Left ventricle myocardium inferior (tissue), 1 donor: ENCODE results near the gene AHR. TPM values are rescaled to one million over a fixed set of nuclear protein-coding genes. Genes with fewer than 3 reads are reported as not detected.

Experiments
- DNase-seq: peaks from one replicate; pipeline ENCODE4 v3.0.0-alpha.2; 2020
- H3K27ac ChIP-seq: fragments of 200-600 bp; replicated peaks from 2 replicates; pipeline ENCODE4 v1.8.0; 2021
- H3K27me3 ChIP-seq: fragments of 200-600 bp; 2 replicates; pipeline ENCODE4 v1.8.0; 2021; ENCODE audit warnings: low read depth
- H3K36me3 ChIP-seq: fragments of 200-600 bp; 2 replicates; pipeline ENCODE4 v1.8.0; 2021
- H3K4me1 ChIP-seq: fragments of 200-600 bp; 2 replicates; pipeline ENCODE4 v1.8.0; 2021
- H3K4me3 ChIP-seq: fragments of 200-600 bp; 2 replicates; pipeline ENCODE4 v1.8.0; 2021; ENCODE audit warnings: mild to moderate bottlenecking, moderate library complexity
- H3K9me3 ChIP-seq: fragments of 200-600 bp; replicated peaks from 2 replicates; pipeline ENCODE4 v1.8.0; 2021
- intact Hi-C: fragments of 100-400 bp; cut with micrococcal nuclease; formaldehyde crosslinking; loops from one replicate; pipeline ENCODE4 v1.11.0; 2022
- total RNA-seq: library from RNA; stranded (reverse); fragmentation: NEBNext Ultra II Directional; extraction: Animal tissue kit (Norgen Biotek cat#: 25700); gene quantifications from one replicate; pipeline ENCODE4 v1.2.1, GENCODE V29; 2021
- TF ChIP-seq, protein P1 (sequence below): fragments of 200-600 bp; IDR thresholded peaks from 2 replicates; pipeline ENCODE4 v1.8.0; 2021; ENCODE audit warnings: antibody characterized with exemption, mild to moderate bottlenecking, borderline replicate concordance
- donor health status: DM: no; HTN: yes; CAD: no; lungs with severe emphysema.

AHR gene
- total RNA-seq, 1 donor from 2014 or later: 24.9 TPM

- no peak for DNase-seq
- H3K4me3 ChIP-seq: no peak overlapping the region
- H3K27me3 ChIP-seq: no peaks in the 10 kb centered on the region
- intact Hi-C loops: no loop called here
- H3K9me3 ChIP-seq: no peaks in the 10 kb centered on the region
- TF ChIP-seq, protein P1, sequence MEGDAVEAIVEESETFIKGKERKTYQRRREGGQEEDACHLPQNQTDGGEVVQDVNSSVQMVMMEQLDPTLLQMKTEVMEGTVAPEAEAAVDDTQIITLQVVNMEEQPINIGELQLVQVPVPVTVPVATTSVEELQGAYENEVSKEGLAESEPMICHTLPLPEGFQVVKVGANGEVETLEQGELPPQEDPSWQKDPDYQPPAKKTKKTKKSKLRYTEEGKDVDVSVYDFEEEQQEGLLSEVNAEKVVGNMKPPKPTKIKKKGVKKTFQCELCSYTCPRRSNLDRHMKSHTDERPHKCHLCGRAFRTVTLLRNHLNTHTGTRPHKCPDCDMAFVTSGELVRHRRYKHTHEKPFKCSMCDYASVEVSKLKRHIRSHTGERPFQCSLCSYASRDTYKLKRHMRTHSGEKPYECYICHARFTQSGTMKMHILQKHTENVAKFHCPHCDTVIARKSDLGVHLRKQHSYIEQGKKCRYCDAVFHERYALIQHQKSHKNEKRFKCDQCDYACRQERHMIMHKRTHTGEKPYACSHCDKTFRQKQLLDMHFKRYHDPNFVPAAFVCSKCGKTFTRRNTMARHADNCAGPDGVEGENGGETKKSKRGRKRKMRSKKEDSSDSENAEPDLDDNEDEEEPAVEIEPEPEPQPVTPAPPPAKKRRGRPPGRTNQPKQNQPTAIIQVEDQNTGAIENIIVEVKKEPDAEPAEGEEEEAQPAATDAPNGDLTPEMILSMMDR: no peak
- H3K27ac ChIP-seq: no peak overlapping the region
- peaks cover 73% of the 10 kb centered on the region for H3K36me3 ChIP-seq
- H3K4me1 ChIP-seq: peaks cover 29% of the 10 kb centered on the region
Measured at GRCh38 chr7:17328641-17329040, 30.2 kb downstream of the AHR start.

DNA sequence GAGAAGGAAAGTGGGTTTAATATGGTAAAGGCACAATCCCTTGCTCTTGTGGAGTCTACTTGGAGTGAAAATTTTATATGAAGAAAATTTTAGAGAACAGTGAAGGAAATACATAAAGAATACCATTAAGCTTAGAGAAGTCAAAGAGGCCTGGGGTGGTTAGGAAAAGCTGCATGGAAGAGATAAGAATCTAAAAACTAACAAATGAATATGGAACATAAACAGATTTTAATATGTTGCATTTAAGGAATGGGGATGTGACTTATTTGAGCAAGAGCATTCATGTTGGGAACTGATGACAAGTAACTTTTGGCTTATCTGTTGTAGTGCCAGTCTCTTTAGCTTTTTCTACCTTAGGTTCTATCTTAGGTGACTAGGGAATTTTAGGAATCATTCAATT lies 31.0 kb downstream of the AHR start:
- H3K27me3 ChIP-seq: no peaks in the 10 kb centered on the region
- DNase-seq: no peak
- peaks cover 73% of the 10 kb centered on the region for H3K36me3 ChIP-seq
- H3K27ac ChIP-seq: no peak overlapping the region
- H3K4me1 ChIP-seq: peaks cover 29% of the 10 kb centered on the region
- TF ChIP-seq, protein P1: no peak
- no peak overlapping the region for H3K4me3 ChIP-seq
- intact Hi-C loops: no loop called here
- no peaks in the 10 kb centered on the region for H3K9me3 ChIP-seq

DNA sequence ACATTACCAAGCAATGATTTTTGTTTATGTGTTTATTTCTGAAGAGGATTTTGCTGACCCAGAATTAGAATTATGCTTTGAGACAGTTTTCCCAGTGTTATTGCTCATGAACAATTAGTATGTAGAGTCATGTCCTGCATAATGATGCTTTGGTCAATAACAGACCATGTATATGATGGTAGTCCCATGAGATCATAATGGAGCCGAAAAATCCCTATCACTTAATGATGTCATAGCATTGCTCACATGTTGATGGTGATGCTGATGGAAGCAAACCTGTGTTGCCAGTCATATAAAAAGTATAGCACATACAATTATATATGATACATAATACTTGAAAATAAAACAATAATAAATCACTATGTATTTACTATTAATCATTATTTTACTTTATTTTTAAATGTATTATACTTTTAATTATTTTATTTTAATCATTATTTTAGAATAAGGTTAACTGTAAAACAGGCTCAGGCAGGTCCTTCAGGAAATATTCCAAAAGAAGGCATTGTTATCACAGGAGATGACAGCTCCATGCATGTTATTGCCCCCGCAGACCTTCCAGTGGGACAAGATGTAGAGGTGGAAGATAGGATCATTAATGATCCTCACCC lies 33.5 kb downstream of the AHR start:
- DNase-seq: no peak
- no peaks in the 10 kb centered on the region for H3K27me3 ChIP-seq
- peaks cover 27% of the 10 kb centered on the region for H3K4me1 ChIP-seq
- TF ChIP-seq, protein P1: no peak
- peaks cover 84% of the 10 kb centered on the region for H3K36me3 ChIP-seq
- no peak overlapping the region for H3K4me3 ChIP-seq
- intact Hi-C loops: no loop called here
- H3K9me3 ChIP-seq: no peaks in the 10 kb centered on the region
- no peak overlapping the region for H3K27ac ChIP-seq

- Histone ChIP-seq H3K4me3 (no peak overlapping the region), H3K4me1 (peaks cover 15% of the 10 kb centered on the region), H3K27ac (no peak overlapping the region), H3K27me3 (no peaks in the 10 kb centered on the region), H3K9me3 (no peaks in the 10 kb centered on the region), H3K36me3 (peaks cover 92% of the 10 kb centered on the region)
- no peak for DNase-seq
- intact Hi-C loops: no loop called here
- TF ChIP-seq, protein P1: no peak
Measured at GRCh38 chr7:17333221-17333620, 34.8 kb downstream of the AHR start.

DNA sequence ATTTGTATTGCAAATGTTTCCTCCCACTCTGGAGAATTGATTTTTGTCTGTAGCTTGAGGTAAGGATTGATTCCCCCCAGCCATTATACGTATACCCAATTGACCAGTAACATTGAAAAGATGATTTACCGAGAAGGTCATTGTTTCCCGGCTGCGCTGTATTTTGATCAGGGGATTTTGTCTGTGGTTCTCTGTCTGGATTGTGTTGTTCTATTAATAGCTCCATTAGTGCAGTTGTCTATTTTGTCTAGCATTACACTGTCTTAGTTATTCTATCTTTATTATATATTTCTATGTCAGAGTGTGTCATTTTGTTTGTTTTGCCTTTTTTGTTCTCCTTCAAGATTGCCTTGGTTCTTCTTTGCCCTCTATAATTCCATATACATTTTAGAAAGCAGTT lies 37.7 kb downstream of the AHR start:
- Histone ChIP-seq H3K27ac (no peak overlapping the region), H3K36me3 (peaks cover 94% of the 10 kb centered on the region), H3K9me3 (no peaks in the 10 kb centered on the region), H3K27me3 (no peaks in the 10 kb centered on the region), H3K4me3 (no peak overlapping the region), H3K4me1 (peaks cover 36% of the 10 kb centered on the region)
- intact Hi-C loops: no loop called here
- TF ChIP-seq, protein P1: no peak
- no peak for DNase-seq
